Panc1 (cell line): ENCODE measurements around the gene BLVRA. TPM values are rescaled to one million over a fixed set of nuclear protein-coding genes. Genes with fewer than 3 reads are reported as not detected.

Experiments used
- ATAC-seq: fragments of 200-7000 bp; cut with Tn5 transposase; 2 replicates; pipeline ENCODE4 v1.9.1; 2020; ENCODE audit warnings: mild to moderate bottlenecking, moderate library complexity
- BruUV-seq: library from RNA; stranded (reverse); fragments of 400-500 nt; replicated peaks from 2 replicates; lab custom pipeline; 2021; lab: Mats Ljungman, UMichigan
- CTCF ChIA-PET: fragments of 300-600 bp; sonication (Branson Sonifier 250); formaldehyde crosslinking; loops from one replicate; lab custom pipeline; 2022; ENCODE audit warnings: antibody characterized with exemption; lab: Charles Lee
- POLR2A ChIA-PET: fragments of 300-600 bp; sonication (Branson Sonifier 250); formaldehyde crosslinking; loops from one replicate; lab custom pipeline; 2022; ENCODE audit warnings: antibody characterized with exemption; lab: Charles Lee
- DNase-seq: peaks from one replicate; pipeline ENCODE4 v3.0.0-alpha.2; 2010; ENCODE audit warnings: low read depth, low spot score
- H3K27ac ChIP-seq: 2 replicates; pipeline ENCODE4 v1.5.1; 2011; ENCODE audit warnings: mild to moderate bottlenecking, low read length, inconsistent platforms
- H3K27me3 ChIP-seq: fragments of 200-500 bp; sonication (Bioruptor generic); 2 replicates; pipeline ENCODE4 v1.6.0; 2014; ENCODE audit warnings: low read length, inconsistent platforms; ENCODE audit not compliant: control insufficient read depth, insufficient read depth
- H3K36me3 ChIP-seq: fragments of 200-500 bp; sonication (Bioruptor generic); 2 replicates; pipeline ENCODE4 v1.5.1; 2014; ENCODE audit warnings: inconsistent platforms, mild to moderate bottlenecking, low read length, moderate library complexity; ENCODE audit not compliant: control insufficient read depth, insufficient read depth
- H3K4me1 ChIP-seq: 2 replicates; pipeline ENCODE4 v1.5.1; 2011; ENCODE audit warnings: inconsistent platforms, mild to moderate bottlenecking, low read length, moderate library complexity; ENCODE audit not compliant: control insufficient read depth, insufficient read depth
- H3K4me3 ChIP-seq, 2 experiments: 2 replicates each; pipeline ENCODE4 v1.5.1; 2011 to 2012; ENCODE audit warnings: low read depth in 2 of 2, low read length in 2 of 2, mild to moderate bottlenecking in 2 of 2, inconsistent platforms in 1 of 2, moderate library complexity in 1 of 2
- H3K9me3 ChIP-seq: fragments of 200-500 bp; sonication (Bioruptor generic); 2 replicates; pipeline ENCODE4 v1.5.1; 2014; ENCODE audit warnings: low read depth, mild to moderate bottlenecking, inconsistent platforms, low read length, moderate library complexity; ENCODE audit not compliant: control insufficient read depth, insufficient read depth
- POLR2AphosphoS5 ChIP-seq: IDR thresholded peaks from 2 replicates; pipeline ENCODE4 v1.6.1; 2012; ENCODE audit warnings: mild to moderate bottlenecking, low read depth, low read length, moderate library complexity
- REST ChIP-seq, 2 experiments: IDR thresholded peaks; 2 replicates each; pipeline ENCODE4 v1.6.1; 2011 to 2012; ENCODE audit warnings: low read depth in 2 of 2, control low read depth in 1 of 2, low read length in 1 of 2, mild to moderate bottlenecking in 1 of 2, moderate library complexity in 1 of 2; ENCODE audit not compliant: insufficient read depth in 1 of 2
- SIN3A ChIP-seq: IDR thresholded peaks from 2 replicates; pipeline ENCODE4 v1.6.1; 2012; ENCODE audit warnings: low read depth, mild to moderate bottlenecking, low read length, moderate library complexity, borderline replicate concordance; ENCODE audit not compliant: insufficient read depth
- TCF7L2 ChIP-seq: IDR thresholded peaks from 2 replicates; pipeline ENCODE4 v1.6.1; 2011; ENCODE audit warnings: mild to moderate bottlenecking, low read depth, low read length, inconsistent platforms
- in situ Hi-C: cut with HindIII; loops from 2 replicates; pipeline ENCODE4 v1.10.0; 2016; ENCODE audit warnings: low sequenced_read_pairs, low pct_unique_long_range_greater_than_20kb
- intact Hi-C: fragments of 100-400 bp; cut with micrococcal nuclease; formaldehyde crosslinking; loops from one replicate; pipeline ENCODE4 v1.10.0; 2022; ENCODE audit not compliant: unreplicated experiment
- total RNA-seq: library from RNA; stranded (reverse); gene quantifications from one replicate; pipeline ENCODE4 v1.2.1, GENCODE V29; 2021; ENCODE audit not compliant: unreplicated experiment
- TF ChIP-seq, protein P1 (sequence below): fragments of 450-650 bp; IDR thresholded peaks from 2 replicates; pipeline ENCODE4 v1.5.1; 2017; ENCODE audit warnings: mild to moderate bottlenecking

BLVRA gene
- total RNA-seq, 1 experiment from 2014 or later, result 85.5 TPM

- DNase-seq (no peak), ATAC-seq (no peak)
- ChIA-PET CTCF (interaction anchor here (0.6 kb wide), 1 partner anchor 1573 kb away, joined by 4 read pairs; no protein-coding TSS in a partner anchor), POLR2A (no interaction called here)
- Histone ChIP-seq H3K27me3 (no peaks in the 10 kb centered on the region), H3K27ac (no peak overlapping the region), H3K9me3 (no peaks in the 10 kb centered on the region), H3K4me3 (no peak overlapping the region), H3K4me1 (no peaks in the 10 kb centered on the region), H3K36me3 (no peaks in the 10 kb centered on the region)
- TF ChIP-seq, protein P1, sequence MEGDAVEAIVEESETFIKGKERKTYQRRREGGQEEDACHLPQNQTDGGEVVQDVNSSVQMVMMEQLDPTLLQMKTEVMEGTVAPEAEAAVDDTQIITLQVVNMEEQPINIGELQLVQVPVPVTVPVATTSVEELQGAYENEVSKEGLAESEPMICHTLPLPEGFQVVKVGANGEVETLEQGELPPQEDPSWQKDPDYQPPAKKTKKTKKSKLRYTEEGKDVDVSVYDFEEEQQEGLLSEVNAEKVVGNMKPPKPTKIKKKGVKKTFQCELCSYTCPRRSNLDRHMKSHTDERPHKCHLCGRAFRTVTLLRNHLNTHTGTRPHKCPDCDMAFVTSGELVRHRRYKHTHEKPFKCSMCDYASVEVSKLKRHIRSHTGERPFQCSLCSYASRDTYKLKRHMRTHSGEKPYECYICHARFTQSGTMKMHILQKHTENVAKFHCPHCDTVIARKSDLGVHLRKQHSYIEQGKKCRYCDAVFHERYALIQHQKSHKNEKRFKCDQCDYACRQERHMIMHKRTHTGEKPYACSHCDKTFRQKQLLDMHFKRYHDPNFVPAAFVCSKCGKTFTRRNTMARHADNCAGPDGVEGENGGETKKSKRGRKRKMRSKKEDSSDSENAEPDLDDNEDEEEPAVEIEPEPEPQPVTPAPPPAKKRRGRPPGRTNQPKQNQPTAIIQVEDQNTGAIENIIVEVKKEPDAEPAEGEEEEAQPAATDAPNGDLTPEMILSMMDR, result no peak
- no peak for TF ChIP-seq SIN3A
- no peak for TF ChIP-seq REST (IDR thresholded peaks at IDR 0.05; ENCODE audit: insufficient read depth in 1 of 2, low read depth in 2 of 2, low read length in 1 of 2)
- no peak for TF ChIP-seq POLR2AphosphoS5
- TF ChIP-seq TCF7L2, result no peak
- in situ Hi-C loops, result no loop called here
- BruUV-seq, result no TSS peak
- intact Hi-C loops, result no loop called here
These were observed 23.5 kb downstream of the BLVRA start for GRCh38 chr7:43781726-43782607.

GRCh38 chr7:43782768-43783555 lies 24.5 kb downstream of the BLVRA start:
- in situ Hi-C loops, result no loop called here
- intact Hi-C loops, result no loop called here
- no peak overlapping the region for H3K27ac ChIP-seq

More at GRCh38 chr7:43782768-43783555, 24.5 kb downstream of the BLVRA start:
- Histone ChIP-seq H3K9me3 (no peaks in the 10 kb centered on the region), H3K4me3 (no peak overlapping the region), H3K4me1 (no peaks in the 10 kb centered on the region), H3K27me3 (no peaks in the 10 kb centered on the region), H3K36me3 (no peaks in the 10 kb centered on the region)
- TF ChIP-seq, protein P1, result no peak
- TF ChIP-seq POLR2AphosphoS5, result no peak
- TF ChIP-seq SIN3A, result no peak
- no peak for TF ChIP-seq REST (IDR thresholded peaks at IDR 0.05; ENCODE audit: insufficient read depth in 1 of 2, low read depth in 2 of 2, low read length in 1 of 2)
- no peak for TF ChIP-seq TCF7L2
- POLR2A ChIA-PET, result no interaction called here
- CTCF ChIA-PET, result interaction anchor here (0.7 kb wide), 1 partner anchor 204 kb away, joined by 9 read pairs; no protein-coding TSS in a partner anchor
- BruUV-seq, result no TSS peak
- no peak for DNase-seq
- ATAC-seq, result no peak
